Stimulated activated effector memory CD8-positive, alpha-beta T cell treated with anti-CD3 and anti-CD28 coated beads, Interleukin-12 subunit alpha, Interleukin-12 subunit beta, amount 100 ng/mL, for 72 hours (primary cell): ENCODE results near the gene CFAP99.

ENCODE experiments used
- ATAC-seq: fragments of 150-1000 bp; cut with Tn5 transposase; 2 replicates; pipeline ENCODE4 v1.10.0; 2021
- DNase-seq, 2 donors: peaks; one replicate each; pipeline ENCODE4 v3.0.0; 2021 to 2022; ENCODE audit warnings: low spot score in 2 of 2
- H3K27ac Mint-ChIP-seq: one replicate; pipeline ENCODE4 v1.8.0; 2022; ENCODE audit warnings: mild to moderate bottlenecking, mixed read lengths
- H3K36me3 Mint-ChIP-seq: one replicate; pipeline ENCODE4 v1.8.0; 2022; ENCODE audit warnings: mild to moderate bottlenecking, mixed read lengths
- H3K4me1 Mint-ChIP-seq: one replicate; pipeline ENCODE4 v1.8.0; 2022; ENCODE audit warnings: mixed read lengths
- H3K4me3 Mint-ChIP-seq: one replicate; pipeline ENCODE4 v1.8.0; 2022; ENCODE audit warnings: mild to moderate bottlenecking, mixed read lengths
- H3K9me3 Mint-ChIP-seq: one replicate; pipeline ENCODE4 v1.8.0; 2022; ENCODE audit warnings: mixed read lengths

CFAP99 gene

GRCh38 chr4:2442175-2442993 lies 23.6 kb downstream of the CFAP99 start:
- H3K36me3 Mint-ChIP-seq: no peaks in the 10 kb centered on the region

GRCh38 chr4:2443061-2443730 lies 24.4 kb downstream of the CFAP99 start:
- no peak for ATAC-seq

More at GRCh38 chr4:2442175-2442993, 23.6 kb downstream of the CFAP99 start:
- Mint-ChIP-seq H3K4me1 (peaks cover 8% of the 10 kb centered on the region), H3K27ac (no peak overlapping the region), H3K9me3 (no peaks in the 10 kb centered on the region), H3K4me3 (no peak overlapping the region)
- ATAC-seq (no peak), DNase-seq (no peak)

GRCh38 chr4:2443956-2444740 lies 25.4 kb downstream of the CFAP99 start:
- ATAC-seq (no peak), DNase-seq (no peak)
- Mint-ChIP-seq H3K4me3 (no peak overlapping the region), H3K9me3 (no peaks in the 10 kb centered on the region), H3K27ac (peak overlapping the region; percentile 23), H3K4me1 (peaks cover 8% of the 10 kb centered on the region), H3K36me3 (no peaks in the 10 kb centered on the region)

More at GRCh38 chr4:2443061-2443730, 24.4 kb downstream of the CFAP99 start:
- Mint-ChIP-seq H3K4me3 (no peak overlapping the region), H3K36me3 (no peaks in the 10 kb centered on the region), H3K9me3 (no peaks in the 10 kb centered on the region), H3K27ac (no peak overlapping the region), H3K4me1 (peaks cover 8% of the 10 kb centered on the region)
- DNase-seq: no peak

- no peak overlapping the region for H3K27ac Mint-ChIP-seq
- H3K9me3 Mint-ChIP-seq: no peaks in the 10 kb centered on the region
These were observed 26.4 kb downstream of the CFAP99 start for GRCh38 chr4:2445130-2445529.

GRCh38 chr4:2445571-2445970 lies 26.8 kb downstream of the CFAP99 start:
- no peaks in the 10 kb centered on the region for H3K36me3 Mint-ChIP-seq
- ATAC-seq (no peak), DNase-seq (no peak)
- H3K4me3 Mint-ChIP-seq: no peak overlapping the region
- no peaks in the 10 kb centered on the region for H3K9me3 Mint-ChIP-seq
- peaks cover 8% of the 10 kb centered on the region for H3K4me1 Mint-ChIP-seq
- H3K27ac Mint-ChIP-seq: no peak overlapping the region

More at GRCh38 chr4:2445130-2445529, 26.4 kb downstream of the CFAP99 start:
- no peak for ATAC-seq
- DNase-seq: no peak
- H3K4me3 Mint-ChIP-seq: no peak overlapping the region
- H3K36me3 Mint-ChIP-seq: no peaks in the 10 kb centered on the region
- peaks cover 8% of the 10 kb centered on the region for H3K4me1 Mint-ChIP-seq

- H3K4me1 Mint-ChIP-seq: peaks cover 1% of the 10 kb centered on the region
- no peak overlapping the region for H3K4me3 Mint-ChIP-seq
- no peaks in the 10 kb centered on the region for H3K36me3 Mint-ChIP-seq
- no peak for ATAC-seq
- no peak overlapping the region for H3K27ac Mint-ChIP-seq
- no peaks in the 10 kb centered on the region for H3K9me3 Mint-ChIP-seq
- no peak for DNase-seq
These were observed 28.2 kb downstream of the CFAP99 start for GRCh38 chr4:2446656-2447564.

GRCh38 chr4:2448589-2448988 lies 29.8 kb downstream of the CFAP99 start:
- Mint-ChIP-seq H3K4me1 (no peaks in the 10 kb centered on the region), H3K27ac (no peak overlapping the region), H3K36me3 (no peaks in the 10 kb centered on the region), H3K9me3 (no peaks in the 10 kb centered on the region), H3K4me3 (no peak overlapping the region)
- ATAC-seq (no peak), DNase-seq (no peak)

- DNase-seq (no peak), ATAC-seq (no peak)
- Mint-ChIP-seq H3K4me3 (no peak overlapping the region), H3K27ac (no peak overlapping the region), H3K9me3 (no peaks in the 10 kb centered on the region), H3K36me3 (no peaks in the 10 kb centered on the region), H3K4me1 (no peaks in the 10 kb centered on the region)
These were observed 30.3 kb downstream of the CFAP99 start for GRCh38 chr4:2449051-2449450.

GRCh38 chr4:2449511-2450392 lies 31.0 kb downstream of the CFAP99 start:
- Mint-ChIP-seq H3K4me3 (no peak overlapping the region), H3K27ac (no peak overlapping the region), H3K9me3 (no peaks in the 10 kb centered on the region), H3K36me3 (no peaks in the 10 kb centered on the region), H3K4me1 (no peaks in the 10 kb centered on the region)
- no peak for DNase-seq
- ATAC-seq: no peak

GRCh38 chr4:2450394-2451035 lies 31.8 kb downstream of the CFAP99 start:
- Mint-ChIP-seq H3K27ac (no peak overlapping the region), H3K9me3 (no peaks in the 10 kb centered on the region), H3K4me1 (no peaks in the 10 kb centered on the region), H3K36me3 (no peaks in the 10 kb centered on the region), H3K4me3 (no peak overlapping the region)
- ATAC-seq: peak; percentile 12
- no peak for DNase-seq

GRCh38 chr4:2451036-2451520 lies 32.3 kb downstream of the CFAP99 start:
- DNase-seq (no peak), ATAC-seq (peak; percentile 31)
- no peaks in the 10 kb centered on the region for H3K4me1 Mint-ChIP-seq
- no peak overlapping the region for H3K4me3 Mint-ChIP-seq
- no peaks in the 10 kb centered on the region for H3K9me3 Mint-ChIP-seq
- H3K27ac Mint-ChIP-seq: no peak overlapping the region
- H3K36me3 Mint-ChIP-seq: no peaks in the 10 kb centered on the region

- Mint-ChIP-seq H3K4me1 (no peaks in the 10 kb centered on the region), H3K27ac (no peak overlapping the region), H3K4me3 (no peak overlapping the region), H3K36me3 (no peaks in the 10 kb centered on the region), H3K9me3 (no peaks in the 10 kb centered on the region)
- DNase-seq: no peak
- peak; percentile 29 for ATAC-seq
These were observed 33.3 kb downstream of the CFAP99 start for GRCh38 chr4:2451821-2452785.
